ENCODE data around the gene NUBP2.

- TF ChIP-seq POLR2A (IDR thresholded peaks at IDR 0.05) (no peak), CTCF (IDR thresholded peaks at IDR 0.05) (no peak), POLR2AphosphoS5 (IDR thresholded peaks at IDR 0.05) (no peak)
Measured at GRCh38 chr16:1749152-1750117, 33.3 kb upstream of the NUBP2 start.

All from breast epithelium (tissue), 3 donors.